GM23248 (cell line): ENCODE measurements around the gene USP34.

Source experiments
- EZH2 ChIP-seq: fragments of 200-600 bp; sonication (generic); IDR thresholded peaks from 2 replicates; pipeline ENCODE4 v1.6.1; 2018; ENCODE audit warnings: antibody characterized with exemption, mild to moderate bottlenecking; ENCODE audit not compliant: insufficient read depth, poor library complexity, severe bottlenecking
- EZH2phosphoT487 ChIP-seq: fragments of 200-600 bp; sonication (generic); IDR thresholded peaks from 2 replicates; pipeline ENCODE4 v1.6.1; 2018; ENCODE audit warnings: antibody characterized with exemption, moderate library complexity, mild to moderate bottlenecking, low read depth; ENCODE audit not compliant: insufficient read depth

- TF ChIP-seq EZH2phosphoT487 (no peak), EZH2 (no peak)
Observed at GRCh38 chr2:61357681-61358080, 113.2 kb downstream of the USP34 start.
